Mucosa of descending colon (tissue), 3 donors: ENCODE measurements around the gene ABCC4. TPM values are rescaled to one million over a fixed set of nuclear protein-coding genes. Genes with fewer than 3 reads are reported as not detected.
"Not testable (repeated sequence)": the region's sequence is repeated elsewhere in the genome, so short reads cannot be mapped to it uniquely, and the experiment has no call there.

Source experiments
- ATAC-seq: fragments of 200-7000 bp; cut with Tn5 transposase; one replicate; pipeline ENCODE4 v1.9.1; 2020; ENCODE audit warnings: mild to moderate bottlenecking, moderate library complexity
- DNase-seq, 3 donors: peaks; one replicate each; pipeline ENCODE4 v3.0.0-alpha.2; 2020
- H3K36me3 ChIP-seq: fragments of 200-600 bp; one replicate; pipeline ENCODE4 v1.8.0; 2021; ENCODE audit warnings: low read depth, mild to moderate bottlenecking
- H3K4me1 ChIP-seq: fragments of 200-600 bp; one replicate; pipeline ENCODE4 v1.8.0; 2021; ENCODE audit warnings: low read depth, mild to moderate bottlenecking
- H3K4me3 ChIP-seq: fragments of 200-600 bp; one replicate; pipeline ENCODE4 v1.8.0; 2021; ENCODE audit warnings: mild to moderate bottlenecking
- H3K9me3 ChIP-seq: fragments of 200-600 bp; one replicate; pipeline ENCODE4 v1.8.0; 2021; ENCODE audit warnings: mild to moderate bottlenecking
- intact Hi-C, 2 donors: fragments of 100-400 bp; cut with DNase I in 1 of 2; cut with micrococcal nuclease in 1 of 2; formaldehyde crosslinking; loops; one replicate each; pipeline versions ENCODE4 v1.11.0 to v1.11.1; 2022; cut with DNase I, micrococcal nuclease
- total RNA-seq, 3 donors: library from RNA; stranded (reverse); fragmentation: NEBNext Ultra II Directional in 2 of 3; extraction: Animal tissue kit (Norgen Biotek cat#: 25700) in 2 of 3; gene quantifications; one replicate each; pipeline versions ENCODE4 v1.2.1 to v1.2.4, GENCODE V29; 2021 to 2023
- TF ChIP-seq, protein P1 (sequence below): fragments of 200-600 bp; IDR thresholded peaks from one replicate; pipeline ENCODE4 v1.8.0; 2022; ENCODE audit warnings: antibody characterized with exemption, mild to moderate bottlenecking
- donor health status: DM: no; HTN: no; CAD: no; lungs with moderate emphysema.
- donor health status: DM: no; HTN: no; CAD: no.
- donor health status: DM: no; HTN: yes; CAD: no.

The ABCC4 gene
- total RNA-seq, 3 donors from 2014 or later: 19.3 to 35.1 (median 30.2) TPM

DNA sequence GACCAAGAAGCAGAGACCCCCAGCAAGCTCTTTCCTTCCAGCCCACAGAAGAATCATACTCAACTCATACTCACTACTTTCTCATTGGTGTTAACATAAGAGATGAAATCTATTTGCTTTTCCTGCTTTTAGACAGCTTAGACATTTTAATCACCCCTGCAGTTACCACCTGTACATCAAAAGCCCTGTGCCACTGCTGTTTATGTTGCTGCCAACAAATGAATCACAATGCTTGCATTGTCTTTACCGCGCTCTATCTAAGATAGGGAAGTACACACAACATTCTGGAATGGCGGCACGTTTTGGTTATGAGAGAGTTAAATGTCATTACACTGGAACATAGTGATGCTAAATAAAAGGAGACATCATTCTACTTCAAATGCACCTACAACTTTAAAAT, 95.1 kb downstream of the ABCC4 start:
- no peaks in the 10 kb centered on the region for H3K4me1 ChIP-seq
- no peak for DNase-seq
- H3K9me3 ChIP-seq: no peaks in the 10 kb centered on the region
- intact Hi-C loops: no loop called here
- peak; percentile 73 for ATAC-seq
- TF ChIP-seq, protein P1, sequence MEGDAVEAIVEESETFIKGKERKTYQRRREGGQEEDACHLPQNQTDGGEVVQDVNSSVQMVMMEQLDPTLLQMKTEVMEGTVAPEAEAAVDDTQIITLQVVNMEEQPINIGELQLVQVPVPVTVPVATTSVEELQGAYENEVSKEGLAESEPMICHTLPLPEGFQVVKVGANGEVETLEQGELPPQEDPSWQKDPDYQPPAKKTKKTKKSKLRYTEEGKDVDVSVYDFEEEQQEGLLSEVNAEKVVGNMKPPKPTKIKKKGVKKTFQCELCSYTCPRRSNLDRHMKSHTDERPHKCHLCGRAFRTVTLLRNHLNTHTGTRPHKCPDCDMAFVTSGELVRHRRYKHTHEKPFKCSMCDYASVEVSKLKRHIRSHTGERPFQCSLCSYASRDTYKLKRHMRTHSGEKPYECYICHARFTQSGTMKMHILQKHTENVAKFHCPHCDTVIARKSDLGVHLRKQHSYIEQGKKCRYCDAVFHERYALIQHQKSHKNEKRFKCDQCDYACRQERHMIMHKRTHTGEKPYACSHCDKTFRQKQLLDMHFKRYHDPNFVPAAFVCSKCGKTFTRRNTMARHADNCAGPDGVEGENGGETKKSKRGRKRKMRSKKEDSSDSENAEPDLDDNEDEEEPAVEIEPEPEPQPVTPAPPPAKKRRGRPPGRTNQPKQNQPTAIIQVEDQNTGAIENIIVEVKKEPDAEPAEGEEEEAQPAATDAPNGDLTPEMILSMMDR: no peak
- no peak overlapping the region for H3K4me3 ChIP-seq
- H3K36me3 ChIP-seq: no peaks in the 10 kb centered on the region

DNA sequence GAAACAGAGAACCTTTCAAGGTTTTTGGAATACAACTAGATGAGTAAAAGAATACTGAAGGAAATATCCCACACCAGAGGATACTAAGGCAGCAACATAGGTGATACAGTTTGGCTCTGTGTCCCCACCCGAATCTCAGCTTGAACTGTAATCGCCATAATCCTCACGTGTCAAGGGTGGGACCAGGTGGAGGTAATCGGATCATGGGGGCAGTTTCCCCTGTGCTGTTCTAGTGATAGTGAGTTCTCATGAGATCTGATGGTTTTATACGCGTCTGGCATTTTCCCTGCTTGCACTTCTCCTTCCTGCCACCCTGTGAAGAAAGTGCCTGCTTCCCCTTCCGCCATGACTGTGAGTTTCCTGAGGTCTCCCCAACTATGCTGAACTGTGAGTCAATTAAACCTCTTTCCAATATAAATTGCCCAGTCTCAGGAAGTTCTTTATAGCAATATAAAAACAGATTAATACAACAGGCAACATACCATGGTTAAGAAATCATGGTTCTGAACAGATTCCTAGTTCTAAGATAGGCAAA, 97.0 kb downstream of the ABCC4 start:
- no peak for DNase-seq
- Histone ChIP-seq H3K4me1 (no peaks in the 10 kb centered on the region), H3K4me3 (no peak overlapping the region), H3K36me3 (no peaks in the 10 kb centered on the region), H3K9me3 (no peaks in the 10 kb centered on the region)
- TF ChIP-seq, protein P1: no peak
- no peak for ATAC-seq
- intact Hi-C loops: no loop called here

DNA sequence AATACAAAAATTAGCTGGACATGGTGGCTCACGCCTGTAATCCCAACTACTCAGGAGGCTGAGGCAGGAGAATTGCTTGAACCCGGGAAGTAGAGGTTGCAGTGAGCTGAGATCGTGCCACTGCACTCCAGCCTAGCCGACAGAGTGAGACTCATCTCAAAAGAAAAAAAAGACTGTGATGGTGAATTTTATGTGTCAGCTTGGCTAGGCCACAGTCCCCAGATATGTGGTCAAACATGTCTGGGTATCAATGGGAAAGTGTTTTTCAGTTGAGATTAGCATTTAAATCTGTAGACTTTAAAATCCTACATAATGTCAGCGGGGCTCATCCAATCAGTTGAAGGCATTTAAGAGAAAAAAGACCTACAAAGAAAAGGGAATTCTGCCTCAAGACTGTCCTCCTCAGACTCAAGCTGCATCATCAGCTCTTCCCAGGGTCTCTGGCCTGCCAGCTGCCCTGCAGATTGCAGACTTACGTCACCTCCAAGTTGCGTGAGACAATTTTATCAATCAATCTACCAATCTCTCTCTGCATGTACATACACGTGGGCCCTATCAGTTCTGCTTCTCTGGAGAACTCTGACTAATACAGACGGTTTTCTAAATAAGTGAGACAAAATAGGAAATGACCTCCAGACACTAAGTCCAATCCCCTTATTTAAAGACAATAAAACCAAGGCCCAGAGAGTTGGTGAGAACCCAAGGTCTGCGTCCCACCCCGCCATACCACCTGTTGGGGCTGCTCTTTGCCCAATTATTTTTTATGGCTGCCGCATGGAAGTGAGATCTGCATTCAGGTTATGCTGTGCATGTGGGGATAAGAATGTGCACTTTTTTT, 99.2 kb downstream of the ABCC4 start:
- intact Hi-C loops: no loop called here
- ATAC-seq (peak; percentile 29), DNase-seq (no peak)

DNA sequence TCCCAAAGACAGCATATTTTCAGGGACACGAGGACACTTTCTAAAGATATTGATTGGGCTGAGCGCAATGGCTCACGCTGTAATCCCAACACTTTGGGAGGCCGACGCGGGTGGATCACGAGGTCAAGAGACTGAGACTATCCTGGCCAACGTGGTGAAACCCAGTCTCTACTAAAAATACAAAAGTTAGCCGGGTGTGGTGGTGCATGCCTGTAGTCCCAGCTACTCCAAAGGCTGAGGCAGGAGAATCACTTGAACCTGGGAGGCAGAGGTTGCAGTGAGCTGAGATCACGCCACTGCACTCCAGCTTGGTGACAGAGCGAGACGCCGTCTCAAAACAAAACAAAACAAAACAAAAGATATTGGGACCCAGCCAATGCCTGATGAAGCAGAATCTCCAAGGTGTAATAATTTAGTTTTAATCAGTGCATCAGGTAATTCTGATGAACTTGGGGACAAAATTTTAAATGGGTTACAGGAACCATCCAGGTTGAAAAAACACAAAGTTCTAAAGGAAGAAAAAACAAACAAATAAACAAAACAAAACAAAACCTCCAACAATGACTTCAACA, 100.8 kb downstream of the ABCC4 start:
- DNase-seq, H3K9me3 ChIP-seq, ATAC-seq, H3K4me1 ChIP-seq, intact Hi-C loops, H3K36me3 ChIP-seq, H3K4me3 ChIP-seq: not testable (repeated sequence)

More for the DNA sequence above, 99.2 kb downstream of the ABCC4 start:
- TF ChIP-seq, protein P1: no peak
- Histone ChIP-seq H3K36me3 (no peaks in the 10 kb centered on the region), H3K4me1 (no peaks in the 10 kb centered on the region), H3K9me3 (peaks cover 2% of the 10 kb centered on the region), H3K4me3 (no peak overlapping the region)

DNA sequence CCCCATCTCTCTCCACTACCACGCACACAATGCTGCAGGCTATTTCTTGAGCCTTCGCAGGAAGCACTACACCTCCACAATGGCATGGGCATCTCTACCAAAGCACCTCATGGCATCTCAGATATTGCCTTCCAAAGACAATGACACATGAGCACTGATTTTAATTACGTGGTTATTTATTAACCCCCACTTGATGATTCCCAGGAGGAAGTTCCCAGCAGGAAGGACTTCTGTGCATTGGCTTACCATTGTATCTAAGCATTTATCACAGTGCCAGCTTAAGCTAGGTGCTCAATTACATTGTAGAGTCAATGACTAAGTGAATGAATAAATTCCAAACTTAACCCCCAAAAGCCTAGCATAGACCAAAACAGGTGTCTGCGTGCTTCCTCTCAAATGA, 101.4 kb downstream of the ABCC4 start:
- intact Hi-C loops: no loop called here

DNA sequence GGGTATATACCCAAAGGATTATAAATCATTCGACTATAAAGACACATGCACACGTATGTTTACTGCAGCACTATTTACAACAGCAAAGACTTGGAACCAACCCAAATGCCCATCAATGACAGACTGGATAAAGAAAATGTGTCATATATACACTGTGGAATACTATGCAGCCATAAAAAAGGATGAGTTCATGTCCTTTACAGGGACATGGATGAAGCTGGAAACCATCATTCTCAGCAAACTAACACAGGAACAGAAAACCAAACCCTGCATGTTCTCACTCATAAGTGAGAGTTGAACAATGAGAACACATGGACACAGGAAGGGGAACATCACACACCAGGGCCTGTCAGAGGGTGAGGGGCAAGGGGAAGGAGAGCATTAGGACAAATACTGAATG, 102.6 kb downstream of the ABCC4 start:
- H3K4me1 ChIP-seq, DNase-seq, H3K36me3 ChIP-seq, H3K4me3 ChIP-seq, H3K9me3 ChIP-seq, ATAC-seq, intact Hi-C loops: not testable (repeated sequence)

More for the DNA sequence above, 101.4 kb downstream of the ABCC4 start:
- no peaks in the 10 kb centered on the region for H3K4me1 ChIP-seq
- peaks cover 2% of the 10 kb centered on the region for H3K9me3 ChIP-seq
- no peak overlapping the region for H3K4me3 ChIP-seq
- no peaks in the 10 kb centered on the region for H3K36me3 ChIP-seq
- TF ChIP-seq, protein P1: no peak
- ATAC-seq: no peak
- DNase-seq: no peak
